Measurements from ENCODE around the gene HSPB6.

Gene HSPB6

GRCh38 chr19:35744430-35745327 lies 12.2 kb downstream of the HSPB6 start:
- peak; percentile 96 for DNase-seq

GRCh38 chr19:35743640-35744429 lies 13.0 kb downstream of the HSPB6 start:
- no peak for DNase-seq

GRCh38 chr19:35742121-35742724 lies 14.6 kb downstream of the HSPB6 start, which contains the start of gene IGFLR1:
TSS of gene IGFLR1 (minus strand) at chr19:35742452. CDS start at chr19:35741180, 1,272 bp downstream.
- no peak for DNase-seq

- no peak for DNase-seq
These were observed 15.7 kb downstream of the HSPB6 start for GRCh38 chr19:35741203-35741515.

GRCh38 chr19:35740423-35741202 lies 16.2 kb downstream of the HSPB6 start:
- peak; percentile 96 for DNase-seq

- no peak for DNase-seq
These were observed 16.8 kb downstream of the HSPB6 start for GRCh38 chr19:35740108-35740422.

- no peak for DNase-seq
These were observed 17.3 kb downstream of the HSPB6 start for GRCh38 chr19:35739275-35740107.

GRCh38 chr19:35738887-35739229 lies 18.0 kb downstream of the HSPB6 start:
- DNase-seq: no peak

- no peak for DNase-seq
These were observed 18.6 kb downstream of the HSPB6 start for GRCh38 chr19:35738021-35738886.

- DNase-seq: no peak
These were observed 19.6 kb downstream of the HSPB6 start for GRCh38 chr19:35736913-35737886.

GRCh38 chr19:35734889-35735288 lies 21.9 kb downstream of the HSPB6 start:
- no peak for DNase-seq

- no peak for DNase-seq
These were observed 22.6 kb downstream of the HSPB6 start for GRCh38 chr19:35734273-35734672.

GRCh38 chr19:35733180-35734125 lies 23.4 kb downstream of the HSPB6 start:
- DNase-seq: no peak

- DNase-seq: no peak
These were observed 24.2 kb downstream of the HSPB6 start for GRCh38 chr19:35732540-35733179.

- DNase-seq: no peak
These were observed 24.9 kb downstream of the HSPB6 start for GRCh38 chr19:35731779-35732405.

- no peak for DNase-seq
These were observed 25.5 kb downstream of the HSPB6 start for GRCh38 chr19:35731353-35731752.

- DNase-seq: no peak
These were observed 26.5 kb downstream of the HSPB6 start for GRCh38 chr19:35730326-35730725.
